DMS 273 treated with DMSO at 0.1 percent for 48 hours (cell line): Measurements from ENCODE around the gene NRCAM.
"Not testable (repeated sequence)": the region's sequence is repeated elsewhere in the genome, so short reads cannot be mapped to it uniquely, and the experiment has no call there.

Experiments used
- DNase-seq: peaks from one replicate; lab custom pipeline; 2025; lab: John Stamatoyannopoulos, UW

Gene NRCAM

GRCh38 chr7:108278776-108279175 is 177.5 kb downstream of the NRCAM start:
- no peak for DNase-seq

- no peak for DNase-seq
Observed at GRCh38 chr7:108278281-108278680, 178.0 kb downstream of the NRCAM start.

- DNase-seq, result not testable (repeated sequence)
Observed at GRCh38 chr7:108274447-108274846, 181.8 kb downstream of the NRCAM start.

GRCh38 chr7:108272891-108273290 is 183.3 kb downstream of the NRCAM start:
- not testable (repeated sequence) for DNase-seq

- no peak for DNase-seq
Observed at GRCh38 chr7:108270385-108271015, 185.7 kb downstream of the NRCAM start.

- DNase-seq, result no peak
Observed at GRCh38 chr7:108268200-108268820, 187.9 kb downstream of the NRCAM start.

- DNase-seq, result no peak
Observed at GRCh38 chr7:108267615-108268014, 188.6 kb downstream of the NRCAM start.

- no peak for DNase-seq
Observed at GRCh38 chr7:108266491-108266890, 189.7 kb downstream of the NRCAM start.

- no peak for DNase-seq
Observed at GRCh38 chr7:108266035-108266434, 190.2 kb downstream of the NRCAM start.

GRCh38 chr7:108265007-108265406 is 191.2 kb downstream of the NRCAM start:
- no peak for DNase-seq

GRCh38 chr7:108263425-108263824 is 192.8 kb downstream of the NRCAM start:
- peak; percentile 73 for DNase-seq

GRCh38 chr7:108261560-108262255 is 194.5 kb downstream of the NRCAM start:
- no peak for DNase-seq

GRCh38 chr7:108259447-108259846 is 196.8 kb downstream of the NRCAM start:
- not testable (repeated sequence) for DNase-seq

- no peak for DNase-seq
Observed at GRCh38 chr7:108257954-108258353, 198.3 kb downstream of the NRCAM start.

GRCh38 chr7:108254259-108254658 is 202.0 kb downstream of the NRCAM start:
- DNase-seq, result no peak

- peak; percentile 57 for DNase-seq
Observed at GRCh38 chr7:108253275-108254044, 202.8 kb downstream of the NRCAM start.

GRCh38 chr7:108252177-108252576 is 204.1 kb downstream of the NRCAM start:
- no peak for DNase-seq

- no peak for DNase-seq
Observed at GRCh38 chr7:108251700-108252099, 204.5 kb downstream of the NRCAM start.

GRCh38 chr7:108249453-108249852 is 206.8 kb downstream of the NRCAM start:
- DNase-seq, result no peak

- no peak for DNase-seq
Observed at GRCh38 chr7:108248821-108249220, 207.4 kb downstream of the NRCAM start.

GRCh38 chr7:108248418-108248817 is 207.8 kb downstream of the NRCAM start:
- DNase-seq, result no peak

GRCh38 chr7:108247614-108248013 is 208.6 kb downstream of the NRCAM start:
- DNase-seq, result no peak
